ENCODE data around the gene SOX30. TPM values are rescaled to one million over a fixed set of nuclear protein-coding genes. Genes with fewer than 3 reads are reported as not detected.
A peak's percentile ranks its signal among the peaks of the same experiment; 100 is the strongest.

SOX30 gene
- total RNA-seq, 2 donors from 2014 or later, result 0.48 TPM; not detected in 1

GRCh38 chr5:157671592-157672330 is 19.5 kb upstream of the SOX30 start:
- Mint-ChIP-seq H3K4me3 (peak overlapping the region; percentile 77), H3K36me3 (ENCODE audit: low read depth) (no peaks in the 10 kb centered on the region), H3K4me1 (peaks cover 11% of the 10 kb centered on the region), H3K9me3 (peaks cover 13% of the 10 kb centered on the region), H3K27ac (no peak overlapping the region), H3K27me3 (ENCODE audit: insufficient read depth) (peaks cover 52% of the 10 kb centered on the region)
- H3K36me3 ChIP-seq (ENCODE audit: control insufficient read depth, insufficient read depth, low read length), result no peaks in the 10 kb centered on the region
- no peaks in the 10 kb centered on the region for H3K4me1 ChIP-seq (ENCODE audit: control insufficient read depth, insufficient read depth, low read length)
- peak overlapping the region; percentile 56 for H3K9ac ChIP-seq (ENCODE audit: extremely low read depth, low read length, poor library complexity, severe bottlenecking)
- WGBS, 2 experiments (ENCODE audit: insufficient coverage in 1 of 2, insufficient read length in 1 of 2), result 61 to 64% methylated on average over 38 to 57 of the region's 57 CpGs
- peak overlapping the region; percentile 84 for H3K4me3 ChIP-seq (ENCODE audit: low read length)
- peaks cover 11% of the 10 kb centered on the region for H3K27me3 ChIP-seq (ENCODE audit: control insufficient read depth, insufficient read depth, low read length, poor library complexity, severe bottlenecking)
- peak; percentile 22 for DNase-seq
- H3K9me3 ChIP-seq (ENCODE audit: control insufficient read depth, low read length), result no peaks in the 10 kb centered on the region
- no peak for TF ChIP-seq CTCF (conservative IDR thresholded peaks at IDR 0.05)
- H3K27ac ChIP-seq (ENCODE audit: low read depth, low read length), result no peak overlapping the region

GRCh38 chr5:157670662-157671591 is 18.7 kb upstream of the SOX30 start, which contains the start of gene C5orf52:
C5orf52 (plus strand) TSS chr5:157671533; CDS start chr5:157671615, 82 bp downstream.
- H3K27me3 ChIP-seq (ENCODE audit: control insufficient read depth, insufficient read depth, low read length, poor library complexity, severe bottlenecking), result peaks cover 11% of the 10 kb centered on the region
- no peaks in the 10 kb centered on the region for H3K9me3 ChIP-seq (ENCODE audit: control insufficient read depth, low read length)
- peak within 1 kb of the TSS; percentile 56 for H3K9ac ChIP-seq (ENCODE audit: extremely low read depth, low read length, poor library complexity, severe bottlenecking)
- no peaks in the 10 kb centered on the region for H3K4me1 ChIP-seq (ENCODE audit: control insufficient read depth, insufficient read depth, low read length)
- WGBS, 2 experiments (ENCODE audit: insufficient coverage in 1 of 2, insufficient read length in 1 of 2), result 26 to 39% methylated on average over 24 to 59 of the region's 59 CpGs
- peak within 1 kb of the TSS; percentile 84 for H3K4me3 ChIP-seq (ENCODE audit: low read length)
- H3K27ac ChIP-seq (ENCODE audit: low read depth, low read length), result no peak within 1 kb of the TSS
- peak; percentile 29 for DNase-seq
- Mint-ChIP-seq H3K9me3 (peaks cover 13% of the 10 kb centered on the region), H3K27me3 (ENCODE audit: insufficient read depth) (peaks cover 46% of the 10 kb centered on the region), H3K27ac (peak within 1 kb of the TSS; percentile 64), H3K4me1 (peaks cover 11% of the 10 kb centered on the region), H3K36me3 (ENCODE audit: low read depth) (no peaks in the 10 kb centered on the region), H3K4me3 (peak within 1 kb of the TSS; percentile 77)
- no peak for TF ChIP-seq CTCF (conservative IDR thresholded peaks at IDR 0.05)
- H3K36me3 ChIP-seq (ENCODE audit: control insufficient read depth, insufficient read depth, low read length), result no peaks in the 10 kb centered on the region

GRCh38 chr5:157669701-157670097 is 17.5 kb upstream of the SOX30 start:
- DNase-seq, result peak; percentile 38
- Mint-ChIP-seq H3K27me3 (ENCODE audit: insufficient read depth) (peaks cover 40% of the 10 kb centered on the region), H3K9me3 (peaks cover 16% of the 10 kb centered on the region), H3K4me1 (peaks cover 11% of the 10 kb centered on the region), H3K27ac (no peak overlapping the region), H3K36me3 (ENCODE audit: low read depth) (no peaks in the 10 kb centered on the region), H3K4me3 (no peak overlapping the region)
- Histone ChIP-seq H3K9me3 (ENCODE audit: control insufficient read depth, low read length) (no peaks in the 10 kb centered on the region), H3K27ac (ENCODE audit: low read depth, low read length) (no peak overlapping the region), H3K9ac (ENCODE audit: extremely low read depth, low read length, poor library complexity, severe bottlenecking) (no peak overlapping the region), H3K36me3 (ENCODE audit: control insufficient read depth, insufficient read depth, low read length) (no peaks in the 10 kb centered on the region), H3K4me1 (ENCODE audit: control insufficient read depth, insufficient read depth, low read length) (no peaks in the 10 kb centered on the region), H3K27me3 (ENCODE audit: control insufficient read depth, insufficient read depth, low read length, poor library complexity, severe bottlenecking) (peaks cover 11% of the 10 kb centered on the region), H3K4me3 (ENCODE audit: low read length) (peak overlapping the region; percentile 84)
- 93 to 96% methylated on average over 4 to 6 of the region's 6 CpGs for WGBS, 2 experiments (ENCODE audit: insufficient coverage in 1 of 2, insufficient read length in 1 of 2)
- TF ChIP-seq CTCF (conservative IDR thresholded peaks at IDR 0.05), result no peak
